GM21360 (cell line): Measurements from ENCODE around the gene GBGT1.

Experiments used
- ATAC-seq: cut with Tn5 transposase; IDR thresholded peaks from one replicate; pipeline ENCODE4 v1.9.1; 2021; ENCODE audit warnings: mild to moderate bottlenecking, moderate library complexity; ENCODE audit not compliant: unreplicated experiment

GBGT1 gene

DNA sequence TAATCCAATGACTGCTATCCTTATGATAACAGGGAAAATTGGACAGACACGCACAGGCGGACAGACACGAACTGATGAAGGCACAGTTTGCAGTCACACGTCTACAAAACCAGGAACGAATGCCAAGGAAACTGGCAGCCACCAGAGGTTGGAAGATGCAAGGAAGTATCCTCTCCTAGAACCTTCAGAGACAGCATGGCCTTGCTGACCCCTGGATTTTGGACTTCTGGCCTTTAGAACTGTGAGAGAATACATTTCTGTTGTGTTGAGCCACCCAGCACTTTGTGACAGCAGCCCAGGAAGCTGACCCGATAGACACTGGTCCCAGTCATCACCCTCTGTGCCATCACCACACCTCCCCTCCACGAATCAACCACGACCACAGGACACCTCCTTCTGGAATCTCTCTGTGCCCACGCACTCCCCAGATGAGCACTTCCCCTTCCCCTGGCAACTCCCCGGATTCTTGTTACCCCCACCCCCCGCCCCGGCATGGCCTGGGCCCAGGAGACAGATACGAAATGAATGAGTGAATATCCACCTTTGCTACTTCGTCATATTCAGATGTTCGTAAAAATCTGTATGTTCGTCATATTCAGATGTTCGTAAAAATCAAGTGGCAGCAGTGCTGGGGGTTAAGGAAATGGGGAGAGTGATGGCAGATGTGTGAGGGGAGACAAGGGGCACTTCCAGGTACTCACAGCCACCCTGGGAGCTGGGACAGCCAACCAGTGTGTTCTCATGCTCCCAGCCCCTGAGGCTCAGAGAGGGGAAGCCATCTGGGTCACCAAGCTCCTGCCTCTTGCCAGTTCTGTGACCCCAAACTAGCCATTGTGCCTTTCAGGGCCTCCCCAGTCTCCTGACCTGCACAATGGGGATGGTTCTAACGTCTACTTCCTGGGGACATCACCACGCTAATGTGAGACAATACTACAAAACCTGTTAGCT lies 18.5 kb downstream of the GBGT1 start:
- no peak for ATAC-seq

DNA sequence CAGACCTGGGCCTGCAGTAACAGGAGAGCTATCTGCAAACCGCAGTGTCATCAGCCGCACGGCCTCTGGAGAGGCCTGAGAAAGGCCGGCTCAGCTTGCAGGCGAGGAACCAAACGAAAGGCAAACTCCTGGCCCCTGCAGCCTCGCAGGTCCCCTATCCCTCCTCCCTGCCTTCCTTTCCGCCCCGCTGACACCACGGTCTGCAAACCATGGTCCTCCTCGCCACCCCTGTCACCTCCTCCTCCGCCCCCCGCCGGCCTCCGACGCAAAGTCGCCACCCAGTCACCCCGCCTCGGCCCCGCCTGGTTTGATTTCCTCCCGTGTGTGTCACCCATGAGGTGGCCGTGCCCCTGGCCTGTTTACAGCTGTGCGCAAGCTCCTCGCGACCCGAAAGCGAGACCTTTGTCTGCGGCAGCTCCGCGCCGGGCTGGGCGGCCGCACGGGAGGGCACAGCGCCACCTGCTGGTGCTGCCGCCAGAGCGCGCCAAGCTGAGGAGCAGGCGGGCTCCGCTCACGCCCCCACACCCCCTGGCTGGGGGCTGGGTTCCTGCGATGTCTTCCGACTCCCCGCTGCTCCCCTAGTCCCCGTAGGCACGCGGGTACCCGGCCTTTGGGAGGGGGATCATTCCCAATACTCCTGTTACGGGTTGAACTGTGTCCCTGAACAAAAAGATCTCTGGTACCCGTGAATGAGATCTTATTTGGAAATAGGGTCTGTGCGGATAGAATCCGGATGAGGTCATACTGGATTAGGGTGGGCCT lies 19.4 kb downstream of the GBGT1 start:
- ATAC-seq = peak; percentile 26

DNA sequence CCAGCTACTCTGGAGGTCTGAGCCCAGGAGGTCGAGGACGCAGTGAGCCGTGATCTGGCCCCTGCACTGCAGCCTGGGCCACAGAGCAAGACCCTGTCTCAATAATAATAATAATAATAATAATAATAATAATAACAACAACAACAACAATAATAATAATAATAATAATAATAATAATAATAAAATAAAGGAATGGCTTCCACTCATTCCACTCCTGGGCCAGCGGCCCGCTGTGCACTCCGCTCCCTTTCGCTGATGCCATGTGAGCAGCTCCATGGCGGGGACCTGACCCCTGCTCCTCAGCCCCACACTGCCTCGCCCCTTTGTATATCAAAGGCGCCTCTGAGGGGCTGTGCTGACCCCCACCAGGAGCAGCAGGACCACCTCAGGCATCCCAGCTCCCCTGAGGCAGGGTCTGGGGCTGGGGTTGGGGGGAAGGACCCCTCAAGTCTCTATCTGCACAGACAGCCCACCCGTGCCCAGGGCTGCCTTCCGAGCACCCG lies 20.0 kb downstream of the GBGT1 start:
- ATAC-seq = no peak

DNA sequence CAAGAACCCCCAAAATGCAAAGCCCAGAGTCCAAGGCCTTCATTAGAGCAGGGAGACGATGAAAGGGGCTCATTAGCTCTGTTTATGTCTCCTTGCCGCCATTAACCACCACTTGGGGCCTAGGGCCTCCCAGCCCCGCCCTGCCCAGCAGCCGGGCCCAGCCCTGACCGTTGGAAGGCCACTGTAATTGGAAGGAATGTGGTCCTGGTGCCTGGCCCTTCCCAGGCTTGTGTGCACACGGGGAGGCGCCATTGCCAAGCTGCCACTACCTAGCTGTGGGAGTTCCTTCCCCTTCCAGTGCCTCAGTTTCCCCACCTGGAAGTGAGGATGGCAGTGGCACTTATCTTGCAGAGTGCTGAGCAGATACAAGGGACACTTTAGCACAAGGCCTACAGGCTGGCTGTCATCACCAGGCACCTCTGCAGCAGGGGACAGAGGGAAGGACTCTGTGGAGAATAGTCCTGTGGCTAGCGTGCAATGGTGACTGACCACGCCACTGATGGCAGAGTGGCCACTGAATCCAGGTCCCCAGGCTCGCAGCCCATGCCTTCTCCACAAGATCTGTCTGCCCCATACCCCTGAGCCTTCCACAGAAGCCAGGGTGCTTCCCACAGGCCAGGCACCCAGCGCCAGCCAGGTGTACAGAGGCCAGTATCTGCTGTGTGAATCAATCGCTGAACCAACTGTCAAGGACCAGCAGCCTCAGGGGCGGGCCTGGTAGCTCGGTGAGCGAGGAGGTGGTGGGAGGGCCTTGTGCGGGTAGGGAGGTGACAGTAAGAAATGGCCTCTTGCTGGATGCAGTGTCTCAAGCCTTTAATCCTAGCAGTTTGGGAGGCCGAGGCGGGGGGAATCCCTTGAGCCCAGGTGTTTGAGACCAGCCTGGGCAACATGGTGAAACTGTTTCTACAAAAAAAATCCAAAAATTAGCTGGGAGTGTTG lies 20.8 kb downstream of the GBGT1 start:
- no peak for ATAC-seq

DNA sequence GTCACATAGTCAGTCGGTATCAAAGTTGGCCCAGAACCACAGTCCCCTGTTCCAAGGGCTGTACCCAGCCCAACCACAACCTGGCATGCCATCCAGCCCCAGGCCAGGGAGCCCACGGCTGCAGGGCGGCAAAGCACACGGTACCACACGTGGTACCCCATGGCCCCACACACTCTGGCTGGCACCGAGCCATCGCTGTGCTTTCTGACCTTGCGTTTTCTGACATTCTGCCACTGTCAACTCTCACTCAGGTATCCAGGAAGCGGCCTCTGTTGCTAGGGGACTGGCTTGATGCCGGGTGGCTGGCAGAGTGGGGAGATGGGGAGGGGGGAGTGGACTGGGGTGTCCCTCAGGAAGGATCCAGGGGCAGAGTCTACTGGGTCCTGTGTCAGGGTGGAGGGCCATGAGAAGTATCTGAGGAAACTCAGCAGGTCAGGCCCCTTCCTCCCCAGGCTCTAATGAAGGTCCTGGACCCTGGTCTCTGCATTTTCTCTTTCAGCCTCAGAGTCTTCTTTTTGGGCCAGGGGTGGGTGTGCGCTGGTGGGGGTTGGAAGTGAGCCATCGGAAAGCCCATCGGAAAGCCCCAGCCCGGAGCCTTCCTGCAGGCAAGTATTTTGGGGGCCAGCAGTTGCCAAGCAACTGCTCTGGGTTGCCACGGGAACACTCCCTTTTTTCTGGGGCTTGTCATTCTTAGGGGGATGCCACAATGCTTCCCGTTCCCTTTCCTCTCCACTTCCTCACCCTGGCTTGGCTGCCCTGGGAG lies 21.7 kb downstream of the GBGT1 start:
- ATAC-seq = no peak

DNA sequence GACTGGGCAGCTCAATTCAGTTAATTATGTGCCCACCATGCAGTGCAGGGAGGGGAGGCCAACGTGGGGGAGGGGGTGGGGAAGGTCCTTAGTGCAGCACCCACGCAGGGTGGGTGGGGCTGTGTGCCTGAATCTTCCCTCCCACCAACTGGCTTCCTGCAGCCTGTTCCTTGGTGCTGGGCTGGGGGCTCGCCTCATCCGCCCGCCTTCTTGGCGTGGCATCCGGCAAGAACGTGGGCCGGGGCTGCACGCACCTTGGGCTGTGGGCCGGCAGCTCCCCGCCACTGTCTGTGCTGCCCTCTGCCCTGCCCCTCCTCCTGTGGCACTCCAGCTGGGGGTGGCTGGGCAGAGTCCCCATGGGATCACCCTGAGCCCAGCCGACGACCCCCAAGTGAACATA lies 23.1 kb downstream of the GBGT1 start:
- ATAC-seq = no peak

DNA sequence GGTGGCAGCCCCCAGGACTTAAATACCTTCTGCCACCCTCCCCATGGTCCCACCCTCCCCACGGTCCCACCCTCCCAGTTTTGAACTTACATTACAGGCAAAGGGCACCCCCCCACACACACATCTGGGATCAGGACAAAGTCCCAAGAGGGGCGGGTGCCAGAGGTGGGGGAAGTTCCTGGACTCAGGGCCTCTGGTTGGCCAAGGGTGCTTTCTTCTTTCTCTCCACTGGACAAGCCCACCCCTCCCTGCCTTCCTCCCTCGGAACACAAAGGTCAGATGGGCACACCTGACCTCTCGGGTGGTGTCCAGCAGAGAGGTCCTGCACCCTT lies 23.6 kb downstream of the GBGT1 start:
- ATAC-seq = no peak

DNA sequence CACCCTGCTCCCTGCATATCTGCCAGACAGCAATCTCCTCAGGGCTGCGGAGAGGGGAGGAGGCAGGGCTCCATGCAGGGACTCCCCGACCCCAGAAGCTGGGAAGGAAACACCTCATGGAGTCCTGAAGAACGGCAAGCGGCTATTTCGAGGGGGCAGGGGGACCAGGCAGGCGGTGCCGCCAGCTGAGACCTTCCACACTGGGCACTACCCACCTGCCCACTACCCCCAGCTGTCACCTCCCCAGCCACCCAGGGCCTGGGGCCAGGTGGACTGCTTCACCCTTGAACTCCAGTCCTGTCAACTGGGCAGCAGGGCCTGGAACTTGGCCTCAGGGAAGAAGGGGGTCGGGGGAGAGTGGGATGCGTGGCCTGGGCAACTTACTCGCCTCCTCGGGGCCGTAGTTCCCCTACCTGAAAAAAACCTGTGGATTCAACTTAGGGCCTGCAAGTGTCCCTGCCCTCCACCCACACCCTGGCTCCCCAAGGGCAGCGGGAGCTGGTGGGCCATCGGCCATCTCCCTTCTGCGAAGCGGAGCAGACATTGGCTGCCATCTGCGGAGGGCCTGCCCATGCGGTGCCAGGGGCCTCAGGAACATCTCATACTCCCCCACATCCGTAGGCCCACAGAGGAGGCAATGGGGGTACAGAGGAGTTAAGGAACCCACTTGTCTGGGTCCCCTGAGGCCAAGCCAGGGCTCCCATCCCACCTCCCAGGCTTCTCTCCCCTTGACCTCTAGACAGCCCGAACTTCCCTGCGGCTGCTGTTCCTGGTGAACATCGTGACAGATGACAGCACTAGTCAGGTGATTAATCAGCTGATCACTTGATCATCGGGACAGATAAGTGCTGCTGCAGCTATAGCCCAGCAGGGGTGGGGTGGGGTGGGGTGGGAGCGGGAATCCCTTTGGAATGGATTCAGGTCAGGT lies 24.2 kb downstream of the GBGT1 start:
- ATAC-seq = no peak

DNA sequence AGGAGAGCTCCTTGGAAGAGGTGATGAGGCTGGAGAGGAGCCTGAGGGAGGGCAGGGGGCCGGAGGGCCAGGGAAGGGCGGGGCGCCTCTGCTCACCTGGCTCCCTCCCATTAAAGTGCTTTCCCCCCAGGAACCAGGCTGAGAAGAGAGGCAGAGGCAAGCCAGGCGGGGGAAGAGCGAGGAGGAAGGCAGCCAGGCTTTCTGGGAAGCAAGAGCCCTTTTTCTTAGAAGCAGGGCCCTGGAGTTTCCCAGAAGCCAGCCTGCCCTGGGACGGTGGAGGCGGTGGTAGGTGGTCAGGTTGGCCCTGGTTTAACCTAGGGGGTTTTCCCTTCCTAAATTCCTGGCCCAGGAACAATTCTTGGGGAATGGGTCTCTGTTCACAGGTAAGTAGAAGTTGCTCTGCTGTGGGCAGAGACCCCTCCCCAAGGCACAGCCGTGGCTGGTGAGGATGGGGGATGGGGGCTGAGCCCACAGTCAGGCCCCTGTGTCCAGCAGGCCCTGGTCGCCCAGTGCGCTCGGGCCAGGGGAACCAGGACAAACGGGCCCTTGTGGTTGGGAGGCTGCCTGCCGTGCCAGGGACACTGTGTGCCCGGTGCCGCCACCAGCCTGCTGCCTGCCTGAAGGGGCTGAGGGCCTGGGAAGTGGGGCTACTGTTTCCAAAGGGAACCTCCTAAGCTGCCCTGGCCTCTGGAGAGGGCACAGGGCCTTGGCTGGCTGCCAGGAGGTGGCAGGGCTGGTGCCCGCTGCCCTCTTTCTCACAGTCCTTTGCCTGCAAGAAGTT lies 26.1 kb downstream of the GBGT1 start:
- ATAC-seq = no peak

DNA sequence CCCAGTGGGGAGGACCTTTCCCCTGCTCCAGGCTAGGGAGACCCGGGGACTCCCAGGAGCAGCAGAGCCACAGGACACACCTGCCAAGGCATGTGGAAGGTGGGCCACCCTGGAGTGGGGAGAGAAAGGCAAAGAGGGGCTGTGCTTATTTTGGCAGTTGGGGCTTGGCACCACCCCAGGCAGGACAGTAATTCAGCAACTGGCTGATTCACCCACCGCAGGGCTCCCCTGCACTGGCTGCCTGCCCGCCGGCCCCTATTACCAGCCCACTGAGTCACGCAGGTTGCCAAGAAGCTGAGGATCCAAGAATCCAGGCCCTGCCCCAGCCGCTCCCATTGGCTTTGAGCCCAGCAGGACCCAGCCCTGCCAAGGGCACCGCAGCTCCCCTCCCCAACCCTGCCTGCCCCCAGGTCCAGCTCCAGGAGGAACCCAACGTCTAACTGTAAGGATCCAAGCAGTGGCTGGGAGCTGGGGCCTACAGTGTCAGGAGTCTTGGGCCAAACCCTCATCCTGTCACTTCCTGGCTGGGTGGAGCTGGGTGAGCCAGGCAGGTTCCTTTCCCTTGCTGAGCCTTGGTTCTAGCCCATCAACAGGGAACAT lies 28.5 kb downstream of the GBGT1 start:
- ATAC-seq = no peak

DNA sequence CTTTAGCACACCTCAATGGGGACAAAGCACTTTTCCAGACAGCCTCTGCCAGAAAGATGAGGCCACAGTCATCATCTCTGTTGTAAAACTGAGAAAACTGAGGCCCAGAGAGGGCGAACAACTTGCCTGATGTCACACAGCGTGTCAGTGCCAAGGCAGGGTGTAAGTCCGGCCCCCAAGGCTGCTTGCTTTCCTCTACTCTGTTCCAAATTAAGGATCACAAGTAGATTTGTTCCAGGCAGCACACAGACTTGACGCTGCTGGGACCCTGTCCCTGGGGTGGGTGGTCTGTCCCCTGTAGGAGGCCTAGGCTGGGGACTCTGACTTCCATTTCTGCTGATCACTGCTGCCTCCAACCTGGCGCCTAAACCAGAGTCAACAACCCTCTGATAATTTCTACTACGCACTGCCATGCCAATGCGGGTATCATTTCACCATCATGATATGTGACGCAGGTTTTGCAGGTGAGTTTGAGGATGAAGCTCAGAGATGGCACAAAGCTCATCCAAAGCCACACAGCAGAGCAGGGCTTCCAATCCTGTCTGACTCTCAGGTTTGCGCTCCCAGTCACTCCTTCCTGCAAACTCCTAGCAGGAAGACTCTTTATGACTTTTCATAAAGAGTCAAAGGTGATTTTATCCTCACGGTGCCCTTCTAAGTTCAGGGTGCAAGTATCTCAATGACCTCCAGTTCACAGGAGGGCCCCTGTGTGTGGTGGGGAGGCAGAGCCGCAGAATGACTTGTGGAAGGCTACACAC lies 29.1 kb downstream of the GBGT1 start:
- no peak for ATAC-seq

DNA sequence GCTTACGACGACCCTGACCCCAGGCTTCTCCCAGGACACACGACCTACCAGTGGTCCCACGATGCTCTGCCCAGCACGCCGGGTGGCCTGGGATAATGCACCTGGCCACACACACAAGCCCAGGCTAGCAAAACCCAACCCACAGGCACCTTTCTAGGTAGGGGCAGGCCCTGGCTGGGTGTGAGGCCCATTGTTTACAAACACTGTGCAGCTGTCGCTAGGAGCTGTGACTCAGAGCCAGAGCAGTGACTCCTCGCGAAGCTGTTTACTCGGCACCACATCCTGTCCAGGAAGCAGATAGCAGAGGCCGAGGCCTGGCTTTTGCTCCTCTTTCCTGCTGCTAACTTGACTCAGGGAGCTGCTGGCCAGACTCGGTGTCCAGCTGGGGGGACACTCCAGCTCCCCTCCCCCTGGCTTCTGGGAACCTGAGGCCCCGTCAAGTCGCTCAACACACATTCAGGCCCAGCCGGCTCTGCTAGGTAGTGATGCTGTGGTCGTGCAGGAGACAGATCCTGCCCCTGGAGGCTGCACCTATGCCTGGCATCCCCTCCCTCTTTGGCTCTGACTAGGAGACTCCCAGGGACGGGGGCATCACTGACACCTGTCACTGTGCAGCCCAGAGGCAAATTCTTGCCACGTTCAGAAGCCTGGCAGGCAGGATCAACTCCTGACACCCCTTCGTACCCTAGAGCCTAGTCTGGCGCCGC lies 29.9 kb downstream of the GBGT1 start:
- ATAC-seq = peak; percentile 65

DNA sequence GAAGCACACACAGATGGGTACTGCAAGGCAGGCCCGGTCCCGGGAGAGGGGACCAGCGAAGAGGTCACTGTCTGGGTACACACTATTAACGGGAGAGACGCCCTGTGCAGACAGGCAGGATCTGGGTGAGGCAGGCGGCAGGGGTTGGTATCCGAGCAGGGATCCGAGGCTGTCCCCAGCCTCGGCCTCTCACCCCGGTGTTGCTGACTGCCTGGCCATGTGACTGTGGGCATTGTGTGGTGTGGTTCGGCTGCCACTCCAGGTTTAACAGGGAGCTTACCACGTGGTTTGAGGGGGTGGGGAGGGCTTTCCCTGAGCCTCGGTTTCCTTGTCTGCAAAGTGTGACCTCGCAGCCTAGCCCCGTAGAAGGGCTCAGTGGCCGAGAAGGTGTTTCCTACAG lies 31.5 kb downstream of the GBGT1 start:
- no peak for ATAC-seq

DNA sequence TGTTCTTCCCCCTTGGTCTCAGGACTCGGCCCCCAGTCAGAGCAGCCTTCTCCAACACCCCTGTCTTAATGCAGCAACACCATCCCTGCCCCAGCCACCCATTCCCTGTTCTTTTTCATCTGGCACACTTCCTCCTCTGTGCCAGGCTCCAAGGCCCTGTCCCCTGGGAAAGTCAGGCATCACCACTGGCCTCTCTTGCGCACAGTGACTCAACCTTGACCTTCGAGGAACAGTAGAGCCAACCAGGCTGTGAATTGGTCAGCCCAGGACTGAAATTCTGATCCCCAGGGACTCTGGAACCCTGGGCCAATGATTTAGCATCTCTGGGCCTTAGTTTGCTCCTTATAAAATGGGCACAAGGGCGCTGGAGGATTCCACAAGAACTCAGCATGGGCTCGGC lies 32.2 kb downstream of the GBGT1 start:
- ATAC-seq = no peak

DNA sequence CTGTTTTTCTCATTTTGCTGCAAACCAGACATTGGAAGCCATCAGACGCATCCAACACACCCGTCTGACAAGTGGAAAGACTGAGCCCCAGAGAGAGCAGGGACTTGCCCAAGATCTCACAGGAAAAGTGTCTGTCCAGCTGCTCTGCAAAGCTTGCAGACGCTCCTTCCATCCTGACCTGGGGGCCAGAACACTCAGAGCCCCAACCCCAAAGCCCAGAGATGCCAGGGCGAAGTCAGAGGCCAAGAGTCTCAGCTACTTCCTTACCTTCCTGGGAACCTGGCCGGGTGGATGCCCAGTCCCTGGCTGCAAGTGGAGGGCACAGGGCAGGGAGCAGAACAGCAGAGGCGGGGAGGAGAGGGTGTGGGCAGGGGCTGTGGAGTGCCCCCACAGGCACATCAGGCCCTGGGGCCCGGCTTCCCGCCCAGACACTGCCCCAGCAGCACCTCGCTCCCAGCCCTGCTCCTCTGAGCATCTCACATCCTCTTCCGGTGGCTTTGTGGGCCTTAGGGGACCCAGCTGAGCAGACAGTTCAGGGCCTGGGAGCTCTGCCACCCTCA lies 32.9 kb downstream of the GBGT1 start:
- ATAC-seq = no peak
